Activated CD4-positive, alpha-beta memory T cell treated with anti-CD3 and anti-CD28 coated beads, Interleukin-2, amount 10 ng/mL, durations not matched to agents 7 days and 5 days (primary cell): ENCODE results near the gene DNAJC21. TPM values are rescaled to one million over a fixed set of nuclear protein-coding genes. Genes with fewer than 3 reads are reported as not detected.

Experiments used
- CTCF ChIA-PET: fragments of 350-600 bp; sonication (Branson Sonifier 250); formaldehyde crosslinking; loops from one replicate; lab custom pipeline; 2021; ENCODE audit warnings: antibody characterized with exemption, inconsistent platforms; lab: Charles Lee
- POLR2A ChIA-PET: fragments of 350-600 bp; sonication (Branson Sonifier 250); formaldehyde crosslinking; loops from one replicate; lab custom pipeline; 2021; ENCODE audit warnings: antibody characterized with exemption; lab: Charles Lee
- DNase-seq: peaks from one replicate; pipeline ENCODE4 v3.0.0-alpha.2; 2020
- H3K27ac Mint-ChIP-seq: one replicate; pipeline ENCODE4 v1.8.0; 2021; ENCODE audit warnings: mild to moderate bottlenecking, mixed read lengths
- H3K27me3 Mint-ChIP-seq: one replicate; pipeline ENCODE4 v1.8.0; 2021; ENCODE audit warnings: mixed read lengths
- H3K36me3 Mint-ChIP-seq: one replicate; pipeline ENCODE4 v1.8.0; 2021; ENCODE audit warnings: low read depth, mixed read lengths
- H3K4me1 Mint-ChIP-seq: one replicate; pipeline ENCODE4 v1.8.0; 2021; ENCODE audit warnings: mixed read lengths
- H3K4me3 Mint-ChIP-seq: one replicate; pipeline ENCODE4 v1.8.0; 2021; ENCODE audit warnings: mild to moderate bottlenecking, mixed read lengths
- H3K9me3 Mint-ChIP-seq: one replicate; pipeline ENCODE4 v1.8.0; 2021; ENCODE audit warnings: mixed read lengths
- total RNA-seq, 2 experiments: library from RNA; stranded (reverse); gene quantifications; one replicate each; pipeline ENCODE4 v1.2.3, GENCODE V29; 2021

Gene DNAJC21
- total RNA-seq: 10 to 100 TPM; 53.8 to 56.8 TPM

- H3K9me3 Mint-ChIP-seq: no peaks in the 10 kb centered on the region
- H3K4me3 Mint-ChIP-seq: peak within 1 kb of the TSS; percentile 98
- H3K36me3 Mint-ChIP-seq: peaks cover 39% of the 10 kb centered on the region
- POLR2A ChIA-PET: interaction anchor here (0.8 to 5.6 kb wide), 11 partner anchors 9 to 1312 kb away, joined by 3 to 200 read pairs (median 6); partner anchors contain the start of genes AMACR, BRIX1, NADK2 and RAD1
- CTCF ChIA-PET: interaction anchor here (1.2 to 3.1 kb wide), 5 partner anchors 10 to 90 kb away, joined by 3 to 39 read pairs (median 4); partner anchors contain the start of genes BRIX1, RAD1 and TTC23L
- no peaks in the 10 kb centered on the region for H3K27me3 Mint-ChIP-seq
- DNase-seq: peak; percentile 98
- H3K27ac Mint-ChIP-seq: peak within 1 kb of the TSS; percentile 91
- H3K4me1 Mint-ChIP-seq: peaks cover 40% of the 10 kb centered on the region
Observed at GRCh38 chr5:34929134-34929719, at the start of gene DNAJC21. Gene DNAJC21, plus strand, starts transcription at chr5:34929559. Its CDS starts 261 bp downstream, at chr5:34929820.

GRCh38 chr5:34881246-34881645, 48.1 kb upstream of the DNAJC21 start:
- ChIA-PET CTCF (no interaction called here), POLR2A (no interaction called here)

GRCh38 chr5:34886392-34887119, 42.8 kb upstream of the DNAJC21 start:
- POLR2A ChIA-PET: no interaction called here
- CTCF ChIA-PET: interaction anchor here (0.6 kb wide), 1 partner anchor 179 kb away, joined by 3 read pairs; no protein-coding TSS in a partner anchor

More at GRCh38 chr5:34881246-34881645, 48.1 kb upstream of the DNAJC21 start:
- peaks cover 14% of the 10 kb centered on the region for H3K27me3 Mint-ChIP-seq
- peaks cover under 1% of the 10 kb centered on the region for H3K9me3 Mint-ChIP-seq
- DNase-seq: no peak
- no peak overlapping the region for H3K27ac Mint-ChIP-seq
- no peak overlapping the region for H3K4me3 Mint-ChIP-seq
- H3K36me3 Mint-ChIP-seq: no peaks in the 10 kb centered on the region
- H3K4me1 Mint-ChIP-seq: no peaks in the 10 kb centered on the region

GRCh38 chr5:34889394-34889793, 40.0 kb upstream of the DNAJC21 start:
- no peaks in the 10 kb centered on the region for H3K4me1 Mint-ChIP-seq
- H3K4me3 Mint-ChIP-seq: no peak overlapping the region
- ChIA-PET POLR2A (no interaction called here), CTCF (no interaction called here)
- H3K9me3 Mint-ChIP-seq: no peaks in the 10 kb centered on the region
- no peaks in the 10 kb centered on the region for H3K36me3 Mint-ChIP-seq
- DNase-seq: no peak
- peaks cover 4% of the 10 kb centered on the region for H3K27me3 Mint-ChIP-seq
- no peak overlapping the region for H3K27ac Mint-ChIP-seq

More at GRCh38 chr5:34886392-34887119, 42.8 kb upstream of the DNAJC21 start:
- Mint-ChIP-seq H3K4me1 (no peaks in the 10 kb centered on the region), H3K4me3 (no peak overlapping the region), H3K27ac (no peak overlapping the region), H3K36me3 (no peaks in the 10 kb centered on the region), H3K9me3 (no peaks in the 10 kb centered on the region), H3K27me3 (peaks cover 11% of the 10 kb centered on the region)
- no peak for DNase-seq

- Mint-ChIP-seq H3K4me3 (no peak overlapping the region), H3K27me3 (peaks cover under 1% of the 10 kb centered on the region), H3K9me3 (no peaks in the 10 kb centered on the region), H3K4me1 (no peaks in the 10 kb centered on the region), H3K36me3 (no peaks in the 10 kb centered on the region), H3K27ac (no peak overlapping the region)
- POLR2A ChIA-PET: no interaction called here
- no peak for DNase-seq
- CTCF ChIA-PET: no interaction called here
Observed at GRCh38 chr5:34891981-34892380, 37.4 kb upstream of the DNAJC21 start.

- POLR2A ChIA-PET: no interaction called here
- no peaks in the 10 kb centered on the region for H3K36me3 Mint-ChIP-seq
- DNase-seq: no peak
- CTCF ChIA-PET: no interaction called here
- no peak overlapping the region for H3K27ac Mint-ChIP-seq
- no peaks in the 10 kb centered on the region for H3K27me3 Mint-ChIP-seq
- no peaks in the 10 kb centered on the region for H3K4me1 Mint-ChIP-seq
- H3K4me3 Mint-ChIP-seq: no peak overlapping the region
- H3K9me3 Mint-ChIP-seq: no peaks in the 10 kb centered on the region
Observed at GRCh38 chr5:34892414-34892813, 36.9 kb upstream of the DNAJC21 start.

GRCh38 chr5:34894716-34895115, 34.6 kb upstream of the DNAJC21 start:
- Mint-ChIP-seq H3K4me1 (no peaks in the 10 kb centered on the region), H3K27me3 (no peaks in the 10 kb centered on the region), H3K27ac (no peak overlapping the region), H3K4me3 (no peak overlapping the region), H3K9me3 (no peaks in the 10 kb centered on the region), H3K36me3 (no peaks in the 10 kb centered on the region)
- DNase-seq: no peak
- ChIA-PET POLR2A (no interaction called here), CTCF (interaction anchor here (1.4 to 1.8 kb wide), 2 partner anchors 9 to 12 kb away, joined by 4 to 6 read pairs; no protein-coding TSS in a partner anchor)

GRCh38 chr5:34895641-34896419, 33.5 kb upstream of the DNAJC21 start:
- Mint-ChIP-seq H3K9me3 (no peaks in the 10 kb centered on the region), H3K36me3 (no peaks in the 10 kb centered on the region), H3K27me3 (no peaks in the 10 kb centered on the region), H3K27ac (no peak overlapping the region), H3K4me3 (no peak overlapping the region), H3K4me1 (no peaks in the 10 kb centered on the region)
- POLR2A ChIA-PET: interaction anchor here (0.8 to 1.5 kb wide), 3 partner anchors 10 to 107 kb away, joined by 3 to 5 read pairs (median 4); partner anchors contain the start of genes BRIX1 and RAD1
- CTCF ChIA-PET: interaction anchor here (1.0 to 5.2 kb wide), 4 partner anchors 8 to 410 kb away, joined by 4 to 42 read pairs (median 5); no protein-coding TSS in a partner anchor
- DNase-seq: no peak

- H3K27ac Mint-ChIP-seq: no peak overlapping the region
- no peaks in the 10 kb centered on the region for H3K4me1 Mint-ChIP-seq
- no peaks in the 10 kb centered on the region for H3K9me3 Mint-ChIP-seq
- H3K36me3 Mint-ChIP-seq: no peaks in the 10 kb centered on the region
- no peaks in the 10 kb centered on the region for H3K27me3 Mint-ChIP-seq
- no peak overlapping the region for H3K4me3 Mint-ChIP-seq
- ChIA-PET CTCF (interaction anchor here (0.7 to 5.2 kb wide), 11 partner anchors 8 to 423 kb away, joined by 3 to 42 read pairs (median 8); partner anchors contain the start of genes BRIX1 and RAD1), POLR2A (no interaction called here)
- no peak for DNase-seq
Observed at GRCh38 chr5:34897646-34898045, 31.7 kb upstream of the DNAJC21 start.

- Mint-ChIP-seq H3K27ac (no peak overlapping the region), H3K9me3 (no peaks in the 10 kb centered on the region), H3K36me3 (peaks cover 2% of the 10 kb centered on the region), H3K27me3 (no peaks in the 10 kb centered on the region), H3K4me1 (no peaks in the 10 kb centered on the region), H3K4me3 (no peak overlapping the region)
- DNase-seq: peak; percentile 56
- ChIA-PET CTCF (interaction anchor here (0.7 to 5.2 kb wide), 12 partner anchors 8 to 424 kb away, joined by 3 to 42 read pairs (median 7); partner anchors contain the start of genes BRIX1 and RAD1), POLR2A (no interaction called here)
Observed at GRCh38 chr5:34898258-34898895, 31.0 kb upstream of the DNAJC21 start.

GRCh38 chr5:34899066-34899465, 30.3 kb upstream of the DNAJC21 start:
- Mint-ChIP-seq H3K27ac (no peak overlapping the region), H3K9me3 (no peaks in the 10 kb centered on the region), H3K36me3 (peaks cover 5% of the 10 kb centered on the region), H3K4me1 (no peaks in the 10 kb centered on the region), H3K27me3 (no peaks in the 10 kb centered on the region), H3K4me3 (no peak overlapping the region)
- ChIA-PET POLR2A (interaction anchor here (1.7 kb wide), 1 partner anchor 16 kb away, joined by 6 read pairs; the partner anchor contains the start of genes BRIX1 and RAD1), CTCF (interaction anchor here (1.1 to 5.2 kb wide), 10 partner anchors 13 to 424 kb away, joined by 3 to 42 read pairs (median 8); partner anchors contain the start of genes BRIX1 and RAD1)
- no peak for DNase-seq

- DNase-seq: no peak
- no peaks in the 10 kb centered on the region for H3K27me3 Mint-ChIP-seq
- no peak overlapping the region for H3K27ac Mint-ChIP-seq
- no peak overlapping the region for H3K4me3 Mint-ChIP-seq
- POLR2A ChIA-PET: interaction anchor here (1.7 kb wide), 1 partner anchor 14 kb away, joined by 6 read pairs; the partner anchor contains the start of genes BRIX1 and RAD1
- H3K36me3 Mint-ChIP-seq: peaks cover 9% of the 10 kb centered on the region
- CTCF ChIA-PET: interaction anchor here (1.6 to 5.2 kb wide), 2 partner anchors 377 to 414 kb away, joined by 5 to 42 read pairs; no protein-coding TSS in a partner anchor
- H3K9me3 Mint-ChIP-seq: no peaks in the 10 kb centered on the region
- H3K4me1 Mint-ChIP-seq: no peaks in the 10 kb centered on the region
Observed at GRCh38 chr5:34900652-34901051, 28.7 kb upstream of the DNAJC21 start.
